MM.1S (cell line): Measurements from ENCODE around the gene TMEM179B.
"Not testable (repeated sequence)": the region's sequence is repeated elsewhere in the genome, so short reads cannot be mapped to it uniquely, and the experiment has no call there.

Experiments
- EZH2 ChIP-seq: fragments of 300-600 bp; sonication (generic); optimal IDR thresholded peaks from 2 replicates; pipeline ENCODE3; 2017; ENCODE audit warnings: low read depth, mild to moderate bottlenecking, antibody characterized with exemption, low read length, mixed read lengths
- TF ChIP-seq, protein P1 (sequence below): fragments of 300-600 bp; sonication (generic); IDR thresholded peaks from 2 replicates; pipeline ENCODE4 v1.5.1; 2016; ENCODE audit warnings: antibody characterized with exemption, low read length, mixed read lengths

DNA sequence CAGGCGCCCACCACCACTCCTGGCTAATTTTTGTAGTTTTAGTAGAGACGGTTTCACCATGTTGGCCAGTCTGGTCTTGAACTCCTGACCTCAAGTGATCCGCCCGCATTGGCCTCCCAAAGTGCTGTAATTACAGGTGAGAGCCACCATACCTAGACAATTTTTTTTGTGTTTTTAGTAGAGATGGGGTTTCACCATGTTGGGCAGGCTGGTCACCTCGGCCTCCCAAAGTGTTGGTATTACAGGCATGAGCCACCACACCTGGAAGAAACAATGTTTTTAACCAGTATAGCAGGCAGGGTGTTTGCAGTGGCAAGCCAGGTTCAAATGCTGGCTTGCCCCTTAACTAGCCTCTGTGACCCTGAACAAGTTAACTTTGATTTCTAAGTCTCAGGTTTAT is 37.3 kb upstream of the TMEM179B start:
- TF ChIP-seq, protein P1, sequence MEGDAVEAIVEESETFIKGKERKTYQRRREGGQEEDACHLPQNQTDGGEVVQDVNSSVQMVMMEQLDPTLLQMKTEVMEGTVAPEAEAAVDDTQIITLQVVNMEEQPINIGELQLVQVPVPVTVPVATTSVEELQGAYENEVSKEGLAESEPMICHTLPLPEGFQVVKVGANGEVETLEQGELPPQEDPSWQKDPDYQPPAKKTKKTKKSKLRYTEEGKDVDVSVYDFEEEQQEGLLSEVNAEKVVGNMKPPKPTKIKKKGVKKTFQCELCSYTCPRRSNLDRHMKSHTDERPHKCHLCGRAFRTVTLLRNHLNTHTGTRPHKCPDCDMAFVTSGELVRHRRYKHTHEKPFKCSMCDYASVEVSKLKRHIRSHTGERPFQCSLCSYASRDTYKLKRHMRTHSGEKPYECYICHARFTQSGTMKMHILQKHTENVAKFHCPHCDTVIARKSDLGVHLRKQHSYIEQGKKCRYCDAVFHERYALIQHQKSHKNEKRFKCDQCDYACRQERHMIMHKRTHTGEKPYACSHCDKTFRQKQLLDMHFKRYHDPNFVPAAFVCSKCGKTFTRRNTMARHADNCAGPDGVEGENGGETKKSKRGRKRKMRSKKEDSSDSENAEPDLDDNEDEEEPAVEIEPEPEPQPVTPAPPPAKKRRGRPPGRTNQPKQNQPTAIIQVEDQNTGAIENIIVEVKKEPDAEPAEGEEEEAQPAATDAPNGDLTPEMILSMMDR = not testable (repeated sequence)
- TF ChIP-seq EZH2 = not testable (repeated sequence)
